Common myeloid progenitor, CD34-positive (primary cell): ENCODE results near the gene PROM2.

Experiments
- CTCF ChIA-PET: fragments of 350-600 bp; sonication (Branson Sonifier 250); formaldehyde crosslinking; loops from one replicate; lab custom pipeline; 2021; ENCODE audit warnings: antibody characterized with exemption; lab: Charles Lee
- POLR2A ChIA-PET: fragments of 350-600 bp; sonication (Branson Sonifier 250); formaldehyde crosslinking; loops from one replicate; lab custom pipeline; 2021; ENCODE audit warnings: antibody characterized with exemption; lab: Charles Lee
- DNase-seq, 3 donors: peaks; one replicate each; pipeline versions ENCODE4 v3.0.0 to v3.0.0-alpha.2; 2013
- H3K27ac ChIP-seq, 2 experiments: 1 replicate in 1 of 2; 2 replicates in 1 of 2; pipeline ENCODE4 v1.7.0; 2013; ENCODE audit warnings: inconsistent platforms in 2 of 2, low read length in 2 of 2, mild to moderate bottlenecking in 2 of 2, low read depth in 1 of 2, moderate library complexity in 1 of 2; ENCODE audit not compliant: severe bottlenecking in 2 of 2, insufficient read depth in 1 of 2, poor library complexity in 1 of 2
- H3K27me3 ChIP-seq, 5 experiments: replicated peaks in 2 of 5; 1 replicate in 3 of 5; 2 replicates in 2 of 5; pipeline versions ENCODE4 v1.6.1 to v1.7.0; 2013; ENCODE audit warnings: low read length in 4 of 5, mild to moderate bottlenecking in 2 of 5, moderate library complexity in 2 of 5, inconsistent platforms in 1 of 5; ENCODE audit not compliant: insufficient read depth in 5 of 5, control insufficient read depth in 4 of 5
- H3K36me3 ChIP-seq, 4 experiments: 1 replicate in 2 of 4; 2 replicates in 2 of 4; pipeline versions ENCODE4 v1.6.1 to v1.7.0; 2013; ENCODE audit warnings: low read length in 3 of 4, control low read depth in 1 of 4, mild to moderate bottlenecking in 1 of 4; ENCODE audit not compliant: control insufficient read depth in 4 of 4, insufficient read depth in 4 of 4
- H3K4me1 ChIP-seq, 4 experiments: 1 replicate in 3 of 4; 2 replicates in 1 of 4; pipeline versions ENCODE4 v1.6.1 to v1.7.1; 2013; ENCODE audit warnings: low read length in 3 of 4, mild to moderate bottlenecking in 3 of 4, control low read depth in 1 of 4, inconsistent platforms in 1 of 4, moderate library complexity in 1 of 4; ENCODE audit not compliant: control insufficient read depth in 4 of 4, insufficient read depth in 4 of 4; ENCODE audit errors: control extremely low read depth in 1 of 4
- H3K4me3 ChIP-seq, 7 experiments: 1 replicate in 4 of 7; 2 replicates in 3 of 7; pipeline versions ENCODE4 v1.5.1 to v1.7.0; 2013; ENCODE audit warnings: mild to moderate bottlenecking in 7 of 7, low read length in 6 of 7, moderate library complexity in 6 of 7, inconsistent platforms in 2 of 7, low read depth in 2 of 7, control low read depth in 1 of 7; ENCODE audit not compliant: insufficient read depth in 4 of 7, control insufficient read depth in 1 of 7; ENCODE audit errors: extremely low read depth in 1 of 7
- H3K9me3 ChIP-seq, 5 experiments: 1 replicate in 4 of 5; 2 replicates in 1 of 5; pipeline versions ENCODE4 v1.6.1 to v1.7.1; 2013; ENCODE audit warnings: low read length in 4 of 5, mild to moderate bottlenecking in 2 of 5, inconsistent platforms in 1 of 5, low read depth in 1 of 5, moderate library complexity in 1 of 5; ENCODE audit not compliant: control insufficient read depth in 4 of 5, insufficient read depth in 2 of 5; ENCODE audit errors: control extremely low read depth in 1 of 5
- WGBS: methylation state at CpG from one replicate; pipeline ENCODE4 v1.1.5; 2013; ENCODE audit not compliant: insufficient coverage; 5-methylcytosine and 5-hydroxymethylcytosine counted together

Gene PROM2

GRCh38 chr2:95278637-95279225 is 4.5 kb downstream of the PROM2 start:
- DNase-seq: no peak
- Histone ChIP-seq H3K36me3 (no peaks in the 10 kb centered on the region), H3K27me3 (no peaks in the 10 kb centered on the region), H3K4me1 (peaks cover 0 to 22% (median 10%) of the 10 kb centered on the region in 4 experiments), H3K27ac (no peak overlapping the region), H3K9me3 (no peaks in the 10 kb centered on the region), H3K4me3 (no peak overlapping the region)
- ChIA-PET CTCF (interaction anchor here (1.9 kb wide), 1 partner anchor 12 kb away, joined by 5 read pairs; no protein-coding TSS in a partner anchor), POLR2A (interaction anchor here (0.6 kb wide), 1 partner anchor 13 kb away, joined by 3 read pairs; no protein-coding TSS in a partner anchor)
- WGBS: 98% methylated on average over 10 of the region's 12 CpGs

- CTCF ChIA-PET: no interaction called here
- no peaks in the 10 kb centered on the region for H3K36me3 ChIP-seq
- 97% methylated on average over 19 of the region's 19 CpGs for WGBS
Measured at GRCh38 chr2:95279435-95280035, 5.3 kb downstream of the PROM2 start.

DNA sequence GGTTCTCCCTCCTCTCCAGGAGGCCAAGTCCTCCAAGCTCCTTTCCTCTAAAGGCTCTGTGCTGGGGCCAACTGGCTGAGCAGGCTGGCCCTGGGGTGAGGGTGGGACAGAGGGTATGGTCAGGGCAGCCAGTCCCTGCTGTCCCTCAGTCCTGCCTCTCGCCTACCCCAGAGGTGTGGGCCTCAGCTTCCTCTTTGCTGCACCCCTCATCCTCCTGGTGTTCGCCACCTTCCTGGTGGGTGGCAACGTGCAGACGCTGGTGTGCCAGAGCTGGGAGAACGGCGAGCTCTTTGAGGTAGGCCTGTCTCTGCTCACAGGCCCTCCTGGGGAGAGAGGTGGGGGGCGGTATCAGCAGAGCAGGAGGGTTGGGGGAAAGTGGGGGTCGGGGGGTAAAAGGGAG is 6.8 kb downstream of the PROM2 start:
- no peak for DNase-seq
- WGBS: 100% methylated on average over 4 of the region's 8 CpGs
- Histone ChIP-seq H3K27me3 (no peaks in the 10 kb centered on the region), H3K9me3 (no peaks in the 10 kb centered on the region), H3K36me3 (no peaks in the 10 kb centered on the region), H3K4me1 (peaks cover 0 to 3% (median under 1%) of the 10 kb centered on the region in 4 experiments), H3K27ac (no peak overlapping the region), H3K4me3 (no peak overlapping the region)
- ChIA-PET CTCF (no interaction called here), POLR2A (no interaction called here)

More at GRCh38 chr2:95279435-95280035, 5.3 kb downstream of the PROM2 start:
- Histone ChIP-seq H3K4me1 (peaks cover 0 to 18% (median 10%) of the 10 kb centered on the region in 4 experiments), H3K4me3 (no peak overlapping the region), H3K27me3 (no peaks in the 10 kb centered on the region), H3K9me3 (no peaks in the 10 kb centered on the region), H3K27ac (no peak overlapping the region)
- DNase-seq: no peak
- POLR2A ChIA-PET: interaction anchor here (0.6 kb wide), 1 partner anchor 14 kb away, joined by 3 read pairs; no protein-coding TSS in a partner anchor

GRCh38 chr2:95281786-95282185 is 7.5 kb downstream of the PROM2 start:
- Histone ChIP-seq H3K27me3 (no peaks in the 10 kb centered on the region), H3K27ac (no peak overlapping the region), H3K4me1 (no peaks in the 10 kb centered on the region), H3K4me3 (no peak overlapping the region), H3K36me3 (no peaks in the 10 kb centered on the region), H3K9me3 (no peaks in the 10 kb centered on the region)
- no peak for DNase-seq
- ChIA-PET POLR2A (no interaction called here), CTCF (no interaction called here)
- 97% methylated on average over 5 of the region's 8 CpGs for WGBS

GRCh38 chr2:95282458-95282857 is 8.2 kb downstream of the PROM2 start:
- Histone ChIP-seq H3K9me3 (no peaks in the 10 kb centered on the region), H3K27ac (no peak overlapping the region), H3K4me1 (no peaks in the 10 kb centered on the region), H3K36me3 (no peaks in the 10 kb centered on the region), H3K4me3 (no peak overlapping the region), H3K27me3 (no peaks in the 10 kb centered on the region)
- POLR2A ChIA-PET: no interaction called here
- CTCF ChIA-PET: no interaction called here
- 83% methylated on average over 3 of the region's 3 CpGs for WGBS
- DNase-seq: no peak

GRCh38 chr2:95283562-95283961 is 9.3 kb downstream of the PROM2 start:
- H3K36me3 ChIP-seq: no peaks in the 10 kb centered on the region
- WGBS: 100% methylated on average over 3 of the region's 4 CpGs
- DNase-seq: no peak
- H3K27me3 ChIP-seq: no peaks in the 10 kb centered on the region
- H3K27ac ChIP-seq: no peak overlapping the region
- no peaks in the 10 kb centered on the region for H3K9me3 ChIP-seq
- POLR2A ChIA-PET: no interaction called here
- CTCF ChIA-PET: no interaction called here
- no peaks in the 10 kb centered on the region for H3K4me1 ChIP-seq
- no peak overlapping the region for H3K4me3 ChIP-seq

DNA sequence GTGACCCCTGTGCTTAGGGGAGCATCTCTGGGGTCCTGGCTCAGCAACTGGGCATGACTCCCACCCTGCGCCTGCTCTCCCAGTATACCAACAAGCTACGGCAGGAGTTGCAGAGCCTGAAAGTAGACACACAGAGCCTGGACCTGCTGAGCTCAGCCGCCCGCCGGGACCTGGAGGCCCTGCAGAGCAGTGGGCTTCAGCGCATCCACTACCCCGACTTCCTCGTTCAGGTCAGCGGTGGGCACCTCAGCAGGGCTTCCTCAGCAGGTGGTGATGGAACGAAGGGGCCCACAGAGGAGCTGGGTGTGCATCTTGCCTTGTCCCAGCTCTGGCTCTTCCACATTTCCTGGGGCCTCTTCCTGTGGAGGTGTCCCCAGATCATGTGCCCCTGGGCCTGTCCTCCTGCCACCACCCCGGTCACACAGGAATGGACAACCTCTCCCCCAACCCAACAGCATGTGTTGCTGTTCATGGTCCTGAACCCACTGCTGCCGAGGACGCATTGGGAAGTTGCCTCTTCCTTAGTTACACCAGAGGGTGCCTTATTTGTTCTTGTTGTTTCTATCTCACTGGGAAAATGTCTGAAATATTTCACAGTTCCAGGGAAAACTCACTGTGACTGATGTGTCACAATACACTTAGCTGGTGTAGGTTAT is 10.8 kb downstream of the PROM2 start:
- POLR2A ChIA-PET: interaction anchor here (0.6 kb wide), 1 partner anchor 30 kb away, joined by 4 read pairs; no protein-coding TSS in a partner anchor
- no peaks in the 10 kb centered on the region for H3K36me3 ChIP-seq
- CTCF ChIA-PET: interaction anchor here (0.6 kb wide), 1 partner anchor 574 kb away, joined by 5 read pairs; no protein-coding TSS in a partner anchor
- DNase-seq: no peak
- no peaks in the 10 kb centered on the region for H3K4me1 ChIP-seq
- H3K9me3 ChIP-seq: peaks cover 0 to under 1% (median 0%) of the 10 kb centered on the region in 5 experiments
- no peak overlapping the region for H3K4me3 ChIP-seq
- 95% methylated on average over 11 of the region's 13 CpGs for WGBS
- no peaks in the 10 kb centered on the region for H3K27me3 ChIP-seq
- no peak overlapping the region for H3K27ac ChIP-seq
